ENCODE measurements around the gene DOCK6.
"Not testable (repeated sequence)": the region's sequence is repeated elsewhere in the genome, so short reads cannot be mapped to it uniquely, and the experiment has no call there.

Gene DOCK6

DNA sequence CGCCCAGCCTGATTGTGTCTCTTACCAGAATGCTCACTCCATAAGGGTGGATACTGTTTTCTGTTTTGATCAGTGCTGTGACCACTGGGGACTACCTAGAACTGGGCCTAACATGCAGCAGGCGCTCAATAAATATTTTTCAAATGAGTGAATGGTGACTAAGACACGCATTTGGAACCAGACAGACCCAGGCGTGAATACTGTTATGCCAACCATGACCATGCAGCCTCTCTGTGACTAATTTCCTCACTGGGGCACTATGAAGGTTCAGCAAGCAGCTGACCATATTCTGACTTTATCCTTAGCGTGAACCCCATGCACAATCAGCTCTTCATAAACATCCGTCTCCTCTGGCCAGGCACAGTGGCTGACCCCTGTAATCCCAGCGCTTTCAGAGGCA is 93.8 kb downstream of the DOCK6 start:
- FAIRE-seq = no peak

DNA sequence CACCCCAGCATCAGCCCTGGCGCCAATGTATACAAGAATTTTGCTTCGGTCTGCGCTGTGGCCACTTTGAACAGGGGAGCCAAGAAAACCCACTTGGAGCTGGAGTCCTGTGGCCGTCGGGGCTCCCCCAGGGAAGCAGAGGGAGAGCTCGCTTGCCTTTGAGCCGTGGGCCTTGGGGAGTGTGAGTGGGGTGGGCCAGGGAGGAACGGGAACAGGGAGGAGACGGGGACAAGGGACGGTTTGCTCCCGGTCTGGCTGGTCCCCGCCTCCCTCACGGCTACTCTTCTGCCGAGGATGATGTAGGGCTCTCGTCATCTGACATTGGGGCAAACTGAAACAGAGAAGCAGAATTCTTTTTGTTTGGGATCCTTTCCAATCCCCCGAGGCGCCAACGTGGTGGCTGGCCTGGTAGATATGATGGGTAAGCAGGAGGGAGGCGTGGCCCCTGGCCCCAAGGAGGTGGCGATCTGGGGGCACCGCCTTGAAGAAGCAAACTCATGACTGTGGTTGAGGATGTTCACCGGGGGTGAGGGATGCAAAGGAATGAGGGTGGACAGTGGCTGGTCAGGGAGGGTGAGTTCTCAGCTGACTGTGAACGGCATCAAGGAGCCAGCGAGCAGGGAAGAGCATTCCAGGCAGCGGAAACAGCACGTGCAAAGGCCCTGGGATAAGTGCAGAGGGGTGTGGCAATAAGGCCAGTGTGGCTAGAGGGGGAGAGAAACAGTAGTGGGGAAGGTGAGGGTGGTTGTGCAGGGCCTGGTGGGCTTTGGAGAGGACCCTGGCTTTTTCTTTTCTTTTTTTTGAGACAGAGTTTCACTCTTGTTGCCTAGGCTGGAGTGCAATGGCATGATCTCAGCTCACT is 95.8 kb downstream of the DOCK6 start:
- FAIRE-seq = no peak

DNA sequence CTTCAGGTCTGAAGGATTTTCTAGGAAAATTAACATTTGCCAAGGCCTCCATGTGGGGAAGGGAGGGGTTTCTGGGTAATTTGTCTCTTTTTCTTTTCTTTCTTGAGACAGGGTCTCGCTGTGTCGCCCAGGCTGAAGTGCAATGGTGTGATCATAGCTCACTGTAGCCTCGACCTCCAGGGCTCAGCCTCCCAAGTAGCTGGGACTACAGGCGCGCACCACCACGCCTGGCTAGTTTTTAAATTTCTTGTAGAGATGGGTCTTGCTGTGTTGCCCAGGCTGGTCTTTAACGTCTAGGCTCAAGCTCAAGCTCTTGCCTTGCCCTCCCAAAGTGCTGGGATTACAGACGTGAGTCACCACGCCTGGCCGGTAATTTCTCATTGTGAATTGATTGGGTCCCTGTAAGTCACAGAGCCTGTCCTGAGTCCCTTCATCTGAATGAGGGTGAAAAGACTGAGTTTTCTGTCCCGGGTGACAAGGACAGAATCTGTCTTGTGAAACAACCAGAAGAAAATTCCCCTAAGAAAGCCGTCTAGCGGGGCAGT is 96.8 kb downstream of the DOCK6 start:
- no peak for FAIRE-seq

DNA sequence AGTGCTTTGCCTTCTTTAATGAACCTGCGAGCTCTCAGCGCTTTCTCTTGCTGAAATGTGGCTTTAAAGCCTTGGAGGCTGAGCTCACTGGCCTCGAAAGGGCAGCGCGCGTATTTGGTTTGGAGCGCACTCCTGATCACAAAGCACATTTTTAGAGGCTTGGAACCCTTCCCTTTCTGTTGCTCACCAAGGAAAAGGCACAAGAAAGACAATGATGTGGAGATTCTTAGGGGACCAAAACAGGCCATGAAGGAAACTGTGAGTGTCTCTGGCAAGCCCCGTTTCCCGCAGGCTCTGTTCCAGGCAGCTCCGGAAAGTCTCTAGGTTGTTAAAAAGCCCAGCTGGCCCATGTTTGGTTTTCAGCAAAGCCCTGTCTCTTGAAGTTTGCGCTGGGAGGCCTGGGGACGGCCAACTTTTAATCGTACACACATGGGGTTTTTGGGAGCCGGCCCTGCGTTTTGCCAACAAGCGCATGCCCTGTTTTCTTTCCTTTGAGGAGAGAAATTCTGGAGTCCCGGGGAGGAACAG is 97.4 kb downstream of the DOCK6 start:
- FAIRE-seq = peak; percentile 89

DNA sequence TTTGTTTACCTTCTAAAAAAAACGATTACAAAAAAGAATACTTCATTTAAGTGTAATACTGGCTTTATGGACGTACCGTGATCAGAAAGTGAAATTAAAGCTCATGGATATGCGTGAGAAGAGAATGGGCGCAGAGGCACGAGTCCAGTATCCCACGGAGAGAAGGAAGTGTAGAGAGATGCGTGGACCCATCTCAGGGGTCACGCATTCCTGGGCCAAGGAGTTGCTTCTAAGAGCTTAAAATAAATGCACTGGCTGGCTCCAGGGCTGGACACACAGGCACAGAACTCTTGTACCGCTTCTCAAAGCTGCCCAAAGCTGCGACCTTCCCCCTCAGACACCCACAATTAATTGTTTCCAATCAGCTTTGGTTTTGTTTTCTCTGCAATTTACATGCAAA is 98.0 kb downstream of the DOCK6 start:
- FAIRE-seq = no peak

DNA sequence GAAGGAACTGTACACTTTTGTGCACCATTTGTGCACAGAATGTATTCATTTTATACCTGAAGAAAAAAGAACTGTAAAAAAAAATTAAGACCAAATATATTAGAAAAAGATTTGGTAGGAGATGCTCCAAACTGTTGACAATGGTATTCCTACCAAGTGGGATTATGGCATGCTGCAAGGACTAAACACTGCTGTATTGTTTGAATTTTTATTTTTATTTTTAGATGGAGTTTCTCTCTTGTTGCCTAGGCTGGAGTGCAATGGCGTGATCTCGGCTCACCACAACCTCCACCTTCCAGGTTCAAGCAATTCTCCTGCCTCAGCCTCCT is 101.9 kb downstream of the DOCK6 start:
- FAIRE-seq = not testable (repeated sequence)

DNA sequence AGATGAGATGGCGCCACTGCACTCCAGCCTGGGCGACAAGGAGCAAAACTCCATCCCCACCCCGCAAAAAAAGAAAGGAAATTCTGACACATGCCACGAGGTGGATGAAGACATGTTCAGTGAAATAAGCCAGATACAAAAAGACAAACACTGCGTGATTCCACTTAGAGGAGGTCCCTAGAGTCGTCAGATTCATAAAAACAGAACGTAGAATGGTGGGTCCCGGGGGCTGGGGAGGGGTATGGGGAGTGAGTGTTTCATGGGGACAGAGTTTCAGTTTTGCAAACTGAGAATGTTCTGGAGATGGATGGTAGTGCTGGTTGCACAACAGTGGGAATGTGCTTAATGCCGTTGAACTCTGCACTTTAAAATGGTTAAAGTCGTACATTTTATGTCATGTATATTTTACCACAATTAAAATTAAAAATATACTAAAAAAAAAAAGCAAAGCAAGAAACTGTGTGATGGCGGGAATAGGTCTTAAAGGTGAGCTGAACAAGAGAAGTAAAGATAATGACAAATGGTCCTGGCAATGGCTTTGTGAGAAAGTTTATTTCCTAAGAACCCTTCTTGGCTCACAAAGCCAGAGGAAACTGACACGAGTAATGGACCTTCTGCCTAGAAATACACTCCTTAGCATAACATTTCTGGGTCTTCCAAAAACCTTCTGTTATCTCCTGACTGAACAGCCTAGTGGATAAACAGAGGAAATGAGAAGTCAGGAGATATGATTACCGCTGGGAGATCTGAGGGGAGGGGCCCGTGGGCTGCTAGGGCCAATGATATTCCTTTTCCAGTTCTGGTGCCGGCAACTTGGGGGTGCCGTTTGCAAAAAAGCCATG is 102.5 kb downstream of the DOCK6 start:
- no peak for FAIRE-seq

DNA sequence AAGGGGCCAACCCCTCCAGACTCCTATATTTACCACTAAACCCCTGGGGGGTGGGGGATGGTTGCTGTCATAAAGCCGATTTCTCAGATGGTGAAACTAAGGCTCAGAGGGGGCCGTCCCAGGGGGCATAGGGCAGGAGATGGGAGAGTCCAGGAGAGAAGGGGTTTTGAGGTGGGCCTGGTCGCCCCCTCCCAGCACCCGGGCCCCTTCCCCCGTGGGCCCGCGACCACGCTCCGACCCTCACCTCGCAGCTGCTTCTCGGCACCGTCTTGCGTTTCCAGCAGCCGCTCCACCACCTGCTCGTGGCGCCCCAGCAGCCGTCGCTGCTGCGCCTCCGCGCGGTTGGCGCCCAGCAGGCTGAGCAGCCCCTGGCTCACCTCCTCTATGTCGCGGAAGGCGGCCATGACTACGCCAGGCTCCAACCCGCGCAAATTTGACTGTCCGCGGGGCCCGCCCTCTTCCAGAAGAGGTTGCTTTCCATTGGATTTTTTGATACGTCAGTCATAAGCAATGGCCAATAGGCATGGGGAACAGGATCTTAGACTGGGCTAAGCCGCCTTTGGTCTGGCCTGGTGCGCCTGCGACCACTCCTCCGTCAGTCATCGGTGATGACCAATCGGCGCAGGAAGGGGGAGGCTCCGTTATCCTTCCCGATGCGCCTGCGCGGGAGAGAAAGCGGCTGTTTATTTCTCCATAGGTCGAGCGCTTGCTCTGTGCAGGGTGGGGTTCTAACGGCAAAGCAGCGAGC is 106.8 kb downstream of the DOCK6 start, which contains the start of gene SPC24:
Gene SPC24, minus strand, starts transcription at position 410 of the 748 bp plus-strand sequence. Its CDS starts 6 bp downstream, at position 404.
- FAIRE-seq = peak; percentile 90

DNA sequence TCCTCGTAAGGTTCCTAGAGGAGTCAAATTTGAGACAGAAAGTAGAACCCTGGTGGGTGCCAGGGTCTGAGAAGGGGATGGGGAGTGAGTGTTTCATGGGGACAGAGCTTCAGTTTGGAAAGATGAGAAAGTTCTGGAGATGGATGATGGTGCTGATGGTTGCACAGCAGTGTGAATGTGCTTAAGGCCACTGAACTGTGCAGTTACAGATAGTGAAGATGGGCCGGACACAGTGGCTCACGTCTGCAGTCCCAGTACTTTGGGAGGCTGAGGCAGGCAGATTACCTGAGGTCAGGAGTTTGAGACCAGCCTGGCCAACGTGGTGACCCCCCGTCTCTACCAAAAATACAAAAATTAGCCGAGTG is 107.7 kb downstream of the DOCK6 start:
- FAIRE-seq = no peak

DNA sequence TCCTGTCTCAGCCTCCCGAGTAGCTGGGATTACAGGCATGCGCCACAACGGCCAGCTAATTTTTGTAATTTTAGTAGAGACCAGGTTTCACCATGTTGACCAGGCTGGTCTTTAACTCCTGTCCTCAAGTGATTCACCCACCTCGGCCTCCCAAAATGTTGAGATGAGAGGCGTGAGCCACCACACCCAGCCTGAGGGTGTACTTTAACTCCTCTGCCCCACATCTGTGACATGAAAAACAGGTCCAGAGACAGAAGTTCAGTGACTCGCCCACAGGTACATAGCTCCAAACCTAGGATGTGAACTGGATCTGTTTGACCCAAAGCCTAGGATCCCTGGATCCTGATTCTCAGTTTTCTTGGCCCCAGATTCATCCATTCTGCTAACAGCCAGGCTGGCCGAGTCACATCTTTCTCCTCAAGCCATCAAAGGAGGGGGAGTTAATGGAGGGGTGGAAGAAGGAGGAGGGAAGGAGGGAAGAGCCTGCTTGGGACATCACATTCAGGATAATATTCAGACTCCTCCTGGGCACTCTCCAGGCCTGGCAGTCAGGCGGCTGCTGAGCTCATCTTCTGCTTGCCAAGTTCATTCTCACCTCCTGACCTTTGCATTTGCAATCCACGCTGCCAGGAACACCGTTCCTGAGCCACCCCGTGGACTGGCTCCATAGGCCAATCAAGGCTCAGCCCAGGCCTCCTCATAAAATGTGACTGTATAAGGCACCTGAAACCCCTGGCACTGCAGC is 109.8 kb downstream of the DOCK6 start:
- no peak for FAIRE-seq

DNA sequence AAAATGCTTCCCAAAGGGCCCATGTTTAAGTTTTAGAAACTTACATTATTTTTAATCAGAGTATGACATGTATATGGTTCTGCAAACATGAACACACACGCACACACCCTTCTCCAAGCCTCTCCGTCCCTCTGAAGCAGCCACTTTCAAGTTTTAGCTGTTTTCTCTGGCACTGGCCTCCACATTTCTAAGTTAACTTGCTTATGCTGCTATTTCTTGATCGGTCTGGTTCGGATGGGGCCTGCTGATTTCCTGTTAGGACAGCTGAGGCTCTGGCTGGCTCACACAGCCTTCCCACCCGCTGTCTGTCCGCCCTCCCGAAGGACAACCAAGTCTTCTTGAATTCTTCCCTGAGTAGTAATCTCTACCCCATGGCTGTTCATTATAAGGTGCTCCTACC is 111.1 kb downstream of the DOCK6 start:
- FAIRE-seq = no peak
